ENCODE measurements around the gene RELL2. TPM values are rescaled to one million over a fixed set of nuclear protein-coding genes. Genes with fewer than 3 reads are reported as not detected.

RELL2 gene
- total RNA-seq, 1 experiment from 2014 or later, result 23.8 TPM

DNA sequence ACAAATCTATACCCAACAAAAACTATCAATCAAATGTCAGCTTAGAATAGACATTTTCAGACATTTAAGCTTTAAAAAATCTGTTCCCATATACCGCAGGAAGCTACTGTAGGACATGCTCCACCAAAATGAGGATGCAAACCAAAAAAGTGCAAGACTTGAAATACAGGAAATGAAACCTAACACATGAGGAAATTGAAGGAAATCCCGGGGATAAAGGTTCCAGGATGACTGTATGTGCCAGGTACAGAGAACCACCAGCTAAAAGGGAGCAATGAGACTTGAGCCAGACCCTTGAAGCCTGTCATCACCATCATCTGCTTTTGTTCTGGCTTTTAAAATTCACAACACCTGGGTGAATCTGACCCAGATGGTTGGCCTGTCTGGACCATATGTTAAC lies 39.4 kb upstream of the RELL2 start:
- H3K27ac Mint-ChIP-seq, result no peak overlapping the region
- ChIA-PET POLR2A (no interaction called here), CTCF (interaction anchor here (1.1 to 3.4 kb wide), 4 partner anchors 22 to 54 kb away, joined by 3 to 24 read pairs (median 7); partner anchors contain the start of genes DIAPH1 and FCHSD1)
- no peaks in the 10 kb centered on the region for H3K36me3 Mint-ChIP-seq
- H3K4me1 Mint-ChIP-seq, result no peaks in the 10 kb centered on the region
- ATAC-seq, result no peak
- no peak overlapping the region for H3K4me3 Mint-ChIP-seq
- TF ChIP-seq ZNF416 (CRISPR knock-in tag; IDR thresholded peaks at IDR 0.05) (no peak), ELF4 (CRISPR knock-in tag; IDR thresholded peaks at IDR 0.05; ENCODE audit: low read depth) (no peak), NFATC4 (CRISPR knock-in tag; IDR thresholded peaks at IDR 0.05) (no peak)
- TF ChIP-seq, protein P1, sequence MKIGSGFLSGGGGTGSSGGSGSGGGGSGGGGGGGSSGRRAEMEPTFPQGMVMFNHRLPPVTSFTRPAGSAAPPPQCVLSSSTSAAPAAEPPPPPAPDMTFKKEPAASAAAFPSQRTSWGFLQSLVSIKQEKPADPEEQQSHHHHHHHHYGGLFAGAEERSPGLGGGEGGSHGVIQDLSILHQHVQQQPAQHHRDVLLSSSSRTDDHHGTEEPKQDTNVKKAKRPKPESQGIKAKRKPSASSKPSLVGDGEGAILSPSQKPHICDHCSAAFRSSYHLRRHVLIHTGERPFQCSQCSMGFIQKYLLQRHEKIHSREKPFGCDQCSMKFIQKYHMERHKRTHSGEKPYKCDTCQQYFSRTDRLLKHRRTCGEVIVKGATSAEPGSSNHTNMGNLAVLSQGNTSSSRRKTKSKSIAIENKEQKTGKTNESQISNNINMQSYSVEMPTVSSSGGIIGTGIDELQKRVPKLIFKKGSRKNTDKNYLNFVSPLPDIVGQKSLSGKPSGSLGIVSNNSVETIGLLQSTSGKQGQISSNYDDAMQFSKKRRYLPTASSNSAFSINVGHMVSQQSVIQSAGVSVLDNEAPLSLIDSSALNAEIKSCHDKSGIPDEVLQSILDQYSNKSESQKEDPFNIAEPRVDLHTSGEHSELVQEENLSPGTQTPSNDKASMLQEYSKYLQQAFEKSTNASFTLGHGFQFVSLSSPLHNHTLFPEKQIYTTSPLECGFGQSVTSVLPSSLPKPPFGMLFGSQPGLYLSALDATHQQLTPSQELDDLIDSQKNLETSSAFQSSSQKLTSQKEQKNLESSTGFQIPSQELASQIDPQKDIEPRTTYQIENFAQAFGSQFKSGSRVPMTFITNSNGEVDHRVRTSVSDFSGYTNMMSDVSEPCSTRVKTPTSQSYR (CRISPR knock-in tag; IDR thresholded peaks at IDR 0.05), result no peak
- no peaks in the 10 kb centered on the region for H3K9me3 Mint-ChIP-seq
- DNase-seq (ENCODE audit: low spot score), result no peak
- H3K27me3 Mint-ChIP-seq (ENCODE audit: low read depth), result no peaks in the 10 kb centered on the region

DNA sequence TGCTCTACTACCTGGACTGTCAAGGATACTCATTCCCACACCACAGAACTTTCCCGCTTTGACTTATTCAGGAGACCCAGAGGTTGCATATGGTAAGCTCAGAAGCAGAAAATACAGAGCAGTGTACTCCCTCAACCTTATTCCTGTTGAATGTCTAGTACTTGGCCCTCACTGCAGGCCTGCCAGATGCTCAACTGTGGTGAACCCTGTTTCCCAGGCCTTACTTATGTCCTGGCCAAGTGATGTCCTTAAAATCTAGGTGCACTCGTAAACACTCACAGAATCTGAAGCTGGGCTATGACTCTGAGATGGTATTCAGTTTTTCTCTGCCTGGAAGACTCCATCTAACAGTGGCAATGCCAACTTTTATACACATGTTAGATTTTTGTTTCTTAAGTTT lies 39.0 kb upstream of the RELL2 start:
- Mint-ChIP-seq H3K9me3 (no peaks in the 10 kb centered on the region), H3K27me3 (ENCODE audit: low read depth) (no peaks in the 10 kb centered on the region), H3K36me3 (no peaks in the 10 kb centered on the region), H3K4me3 (no peak overlapping the region), H3K4me1 (no peaks in the 10 kb centered on the region), H3K27ac (no peak overlapping the region)
- DNase-seq (ENCODE audit: low spot score) (no peak), ATAC-seq (no peak)
- POLR2A ChIA-PET, result no interaction called here
- CTCF ChIA-PET, result interaction anchor here (0.7 to 3.4 kb wide), 5 partner anchors 22 to 104 kb away, joined by 3 to 24 read pairs (median 5); partner anchors contain the start of genes DIAPH1 and FCHSD1
- TF ChIP-seq, protein P2, sequence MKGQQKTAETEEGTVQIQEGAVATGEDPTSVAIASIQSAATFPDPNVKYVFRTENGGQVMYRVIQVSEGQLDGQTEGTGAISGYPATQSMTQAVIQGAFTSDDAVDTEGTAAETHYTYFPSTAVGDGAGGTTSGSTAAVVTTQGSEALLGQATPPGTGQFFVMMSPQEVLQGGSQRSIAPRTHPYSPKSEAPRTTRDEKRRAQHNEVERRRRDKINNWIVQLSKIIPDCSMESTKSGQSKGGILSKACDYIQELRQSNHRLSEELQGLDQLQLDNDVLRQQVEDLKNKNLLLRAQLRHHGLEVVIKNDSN (CRISPR knock-in tag; IDR thresholded peaks at IDR 0.05), result no peak
- TF ChIP-seq RORB (CRISPR knock-in tag; IDR thresholded peaks at IDR 0.05) (no peak), JAZF1 (CRISPR knock-in tag; IDR thresholded peaks at IDR 0.05) (no peak), CREB1 (CRISPR knock-in tag; IDR thresholded peaks at IDR 0.05) (no peak), ZNF232 (CRISPR knock-in tag; IDR thresholded peaks at IDR 0.05) (no peak), ZNF219 (CRISPR knock-in tag; IDR thresholded peaks at IDR 0.05; ENCODE audit: borderline replicate concordance) (no peak), NFATC4 (CRISPR knock-in tag; IDR thresholded peaks at IDR 0.05) (no peak), ZNF263 (CRISPR knock-in tag; IDR thresholded peaks at IDR 0.05; ENCODE audit: low read depth) (no peak), PRRX2 (CRISPR knock-in tag; IDR thresholded peaks at IDR 0.05) (no peak), NFE2L1 (CRISPR knock-in tag; IDR thresholded peaks at IDR 0.05) (no peak), FOXP1 (CRISPR knock-in tag; IDR thresholded peaks at IDR 0.05; ENCODE audit: borderline replicate concordance) (no peak), ESRRA (CRISPR knock-in tag; IDR thresholded peaks at IDR 0.05; ENCODE audit: borderline replicate concordance) (no peak), ZNF671 (CRISPR knock-in tag; IDR thresholded peaks at IDR 0.05) (no peak)
- TF ChIP-seq, protein P3, sequence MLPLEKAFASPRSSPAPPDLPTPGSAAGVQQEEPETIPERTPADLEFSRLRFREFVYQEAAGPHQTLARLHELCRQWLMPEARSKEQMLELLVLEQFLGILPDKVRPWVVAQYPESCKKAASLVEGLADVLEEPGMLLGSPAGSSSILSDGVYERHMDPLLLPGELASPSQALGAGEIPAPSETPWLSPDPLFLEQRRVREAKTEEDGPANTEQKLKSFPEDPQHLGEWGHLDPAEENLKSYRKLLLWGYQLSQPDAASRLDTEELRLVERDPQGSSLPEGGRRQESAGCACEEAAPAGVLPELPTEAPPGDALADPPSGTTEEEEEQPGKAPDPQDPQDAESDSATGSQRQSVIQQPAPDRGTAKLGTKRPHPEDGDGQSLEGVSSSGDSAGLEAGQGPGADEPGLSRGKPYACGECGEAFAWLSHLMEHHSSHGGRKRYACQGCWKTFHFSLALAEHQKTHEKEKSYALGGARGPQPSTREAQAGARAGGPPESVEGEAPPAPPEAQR (CRISPR knock-in tag; IDR thresholded peaks at IDR 0.05), result no peak
- TF ChIP-seq, protein P4, sequence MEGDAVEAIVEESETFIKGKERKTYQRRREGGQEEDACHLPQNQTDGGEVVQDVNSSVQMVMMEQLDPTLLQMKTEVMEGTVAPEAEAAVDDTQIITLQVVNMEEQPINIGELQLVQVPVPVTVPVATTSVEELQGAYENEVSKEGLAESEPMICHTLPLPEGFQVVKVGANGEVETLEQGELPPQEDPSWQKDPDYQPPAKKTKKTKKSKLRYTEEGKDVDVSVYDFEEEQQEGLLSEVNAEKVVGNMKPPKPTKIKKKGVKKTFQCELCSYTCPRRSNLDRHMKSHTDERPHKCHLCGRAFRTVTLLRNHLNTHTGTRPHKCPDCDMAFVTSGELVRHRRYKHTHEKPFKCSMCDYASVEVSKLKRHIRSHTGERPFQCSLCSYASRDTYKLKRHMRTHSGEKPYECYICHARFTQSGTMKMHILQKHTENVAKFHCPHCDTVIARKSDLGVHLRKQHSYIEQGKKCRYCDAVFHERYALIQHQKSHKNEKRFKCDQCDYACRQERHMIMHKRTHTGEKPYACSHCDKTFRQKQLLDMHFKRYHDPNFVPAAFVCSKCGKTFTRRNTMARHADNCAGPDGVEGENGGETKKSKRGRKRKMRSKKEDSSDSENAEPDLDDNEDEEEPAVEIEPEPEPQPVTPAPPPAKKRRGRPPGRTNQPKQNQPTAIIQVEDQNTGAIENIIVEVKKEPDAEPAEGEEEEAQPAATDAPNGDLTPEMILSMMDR (IDR thresholded peaks at IDR 0.05), result no peak
- TF ChIP-seq, protein P5, sequence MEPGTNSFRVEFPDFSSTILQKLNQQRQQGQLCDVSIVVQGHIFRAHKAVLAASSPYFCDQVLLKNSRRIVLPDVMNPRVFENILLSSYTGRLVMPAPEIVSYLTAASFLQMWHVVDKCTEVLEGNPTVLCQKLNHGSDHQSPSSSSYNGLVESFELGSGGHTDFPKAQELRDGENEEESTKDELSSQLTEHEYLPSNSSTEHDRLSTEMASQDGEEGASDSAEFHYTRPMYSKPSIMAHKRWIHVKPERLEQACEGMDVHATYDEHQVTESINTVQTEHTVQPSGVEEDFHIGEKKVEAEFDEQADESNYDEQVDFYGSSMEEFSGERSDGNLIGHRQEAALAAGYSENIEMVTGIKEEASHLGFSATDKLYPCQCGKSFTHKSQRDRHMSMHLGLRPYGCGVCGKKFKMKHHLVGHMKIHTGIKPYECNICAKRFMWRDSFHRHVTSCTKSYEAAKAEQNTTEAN (CRISPR knock-in tag; IDR thresholded peaks at IDR 0.05), result no peak
- TF ChIP-seq, protein P6, sequence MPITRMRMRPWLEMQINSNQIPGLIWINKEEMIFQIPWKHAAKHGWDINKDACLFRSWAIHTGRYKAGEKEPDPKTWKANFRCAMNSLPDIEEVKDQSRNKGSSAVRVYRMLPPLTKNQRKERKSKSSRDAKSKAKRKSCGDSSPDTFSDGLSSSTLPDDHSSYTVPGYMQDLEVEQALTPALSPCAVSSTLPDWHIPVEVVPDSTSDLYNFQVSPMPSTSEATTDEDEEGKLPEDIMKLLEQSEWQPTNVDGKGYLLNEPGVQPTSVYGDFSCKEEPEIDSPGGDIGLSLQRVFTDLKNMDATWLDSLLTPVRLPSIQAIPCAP (CRISPR knock-in tag; IDR thresholded peaks at IDR 0.05), result no peak

All from WTC11 (cell line).